ENCODE data around the gene DGUOK.

DNA sequence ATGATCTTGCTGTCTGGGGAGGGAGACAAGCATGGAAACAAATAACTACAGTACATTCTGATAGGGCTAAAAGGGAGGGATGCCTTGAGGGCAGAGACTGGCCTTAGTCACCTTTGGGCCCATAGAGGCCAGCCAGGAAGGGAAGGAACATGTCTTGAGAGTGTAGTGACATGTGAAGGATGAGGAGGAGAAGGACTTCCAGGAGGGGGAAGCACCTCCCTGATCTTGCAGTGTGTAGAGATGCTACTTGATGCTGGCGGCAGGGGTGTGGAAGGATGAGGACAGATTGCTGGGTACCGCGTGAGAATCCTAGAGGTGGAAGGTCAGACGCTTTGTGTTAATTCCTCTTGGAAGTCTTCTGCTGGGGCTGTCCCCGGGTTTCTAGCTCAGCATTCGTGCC lies 71.1 kb downstream of the DGUOK start:
- TF ChIP-seq, protein P1, sequence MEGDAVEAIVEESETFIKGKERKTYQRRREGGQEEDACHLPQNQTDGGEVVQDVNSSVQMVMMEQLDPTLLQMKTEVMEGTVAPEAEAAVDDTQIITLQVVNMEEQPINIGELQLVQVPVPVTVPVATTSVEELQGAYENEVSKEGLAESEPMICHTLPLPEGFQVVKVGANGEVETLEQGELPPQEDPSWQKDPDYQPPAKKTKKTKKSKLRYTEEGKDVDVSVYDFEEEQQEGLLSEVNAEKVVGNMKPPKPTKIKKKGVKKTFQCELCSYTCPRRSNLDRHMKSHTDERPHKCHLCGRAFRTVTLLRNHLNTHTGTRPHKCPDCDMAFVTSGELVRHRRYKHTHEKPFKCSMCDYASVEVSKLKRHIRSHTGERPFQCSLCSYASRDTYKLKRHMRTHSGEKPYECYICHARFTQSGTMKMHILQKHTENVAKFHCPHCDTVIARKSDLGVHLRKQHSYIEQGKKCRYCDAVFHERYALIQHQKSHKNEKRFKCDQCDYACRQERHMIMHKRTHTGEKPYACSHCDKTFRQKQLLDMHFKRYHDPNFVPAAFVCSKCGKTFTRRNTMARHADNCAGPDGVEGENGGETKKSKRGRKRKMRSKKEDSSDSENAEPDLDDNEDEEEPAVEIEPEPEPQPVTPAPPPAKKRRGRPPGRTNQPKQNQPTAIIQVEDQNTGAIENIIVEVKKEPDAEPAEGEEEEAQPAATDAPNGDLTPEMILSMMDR (IDR thresholded peaks at IDR 0.05) = no peak
- no peak for TF ChIP-seq EP300 (IDR thresholded peaks at IDR 0.05)
